Measurements from ENCODE around the gene LDLRAD4.

Gene LDLRAD4

GRCh38 chr18:13295894-13296293, 77.3 kb downstream of the LDLRAD4 start:
- H3K9me3 ChIP-seq (ENCODE audit: insufficient read depth, low read length): no peaks in the 10 kb centered on the region
- H3K36me3 ChIP-seq (ENCODE audit: low read length): no peaks in the 10 kb centered on the region
- H4K20me1 ChIP-seq (ENCODE audit: low read depth, low read length): no peaks in the 10 kb centered on the region
- H3K27me3 ChIP-seq (ENCODE audit: low read length): no peaks in the 10 kb centered on the region
- H3K79me2 ChIP-seq (ENCODE audit: insufficient read depth, low read length): no peaks in the 10 kb centered on the region
- H3K9me2 ChIP-seq (replicated peaks; ENCODE audit: insufficient read depth, low read length): no peaks in the 10 kb centered on the region
- H3K4me3 ChIP-seq (ENCODE audit: insufficient read depth, low read length, poor library complexity, severe bottlenecking): no peak overlapping the region
- TF ChIP-seq EZH2phosphoT487 (conservative IDR thresholded peaks at IDR 0.05; ENCODE audit: low read length) (no peak), CTCF (IDR thresholded peaks at IDR 0.05; ENCODE audit: insufficient read depth, low read length, poor library complexity, severe bottlenecking) (no peak)
- no peak overlapping the region for H3K4me2 ChIP-seq (ENCODE audit: low read depth, low read length, poor library complexity, severe bottlenecking)
- H3K27ac ChIP-seq (ENCODE audit: low read depth, low read length): no peak overlapping the region
- no peak overlapping the region for H3K9ac ChIP-seq (ENCODE audit: low read length)
- H3F3A ChIP-seq (ENCODE audit: insufficient read depth): no peaks in the 10 kb centered on the region
- no peak overlapping the region for H2AFZ ChIP-seq (ENCODE audit: low read depth, low read length, severe bottlenecking)

- no peaks in the 10 kb centered on the region for H3K79me2 ChIP-seq (ENCODE audit: insufficient read depth, low read length)
- H4K20me1 ChIP-seq (ENCODE audit: low read depth, low read length): no peaks in the 10 kb centered on the region
- no peaks in the 10 kb centered on the region for H3F3A ChIP-seq (ENCODE audit: insufficient read depth)
- no peak overlapping the region for H2AFZ ChIP-seq (ENCODE audit: low read depth, low read length, severe bottlenecking)
- H3K9me3 ChIP-seq (ENCODE audit: insufficient read depth, low read length): no peaks in the 10 kb centered on the region
- no peak overlapping the region for H3K4me2 ChIP-seq (ENCODE audit: low read depth, low read length, poor library complexity, severe bottlenecking)
- no peak overlapping the region for H3K4me3 ChIP-seq (ENCODE audit: insufficient read depth, low read length, poor library complexity, severe bottlenecking)
- no peak overlapping the region for H3K9ac ChIP-seq (ENCODE audit: low read length)
- no peak overlapping the region for H3K27ac ChIP-seq (ENCODE audit: low read depth, low read length)
- TF ChIP-seq EZH2phosphoT487 (conservative IDR thresholded peaks at IDR 0.05; ENCODE audit: low read length) (no peak), CTCF (IDR thresholded peaks at IDR 0.05; ENCODE audit: insufficient read depth, low read length, poor library complexity, severe bottlenecking) (no peak)
- H3K36me3 ChIP-seq (ENCODE audit: low read length): no peaks in the 10 kb centered on the region
- H3K27me3 ChIP-seq (ENCODE audit: low read length): no peaks in the 10 kb centered on the region
- H3K9me2 ChIP-seq (replicated peaks; ENCODE audit: insufficient read depth, low read length): no peaks in the 10 kb centered on the region
Measured at GRCh38 chr18:13296867-13297574, 78.5 kb downstream of the LDLRAD4 start.

GRCh38 chr18:13298262-13298661, 79.7 kb downstream of the LDLRAD4 start:
- H2AFZ ChIP-seq (ENCODE audit: low read depth, low read length, severe bottlenecking): no peak overlapping the region
- TF ChIP-seq EZH2phosphoT487 (conservative IDR thresholded peaks at IDR 0.05; ENCODE audit: low read length): no peak
- TF ChIP-seq CTCF (IDR thresholded peaks at IDR 0.05; ENCODE audit: insufficient read depth, low read length, poor library complexity, severe bottlenecking): no peak
- no peaks in the 10 kb centered on the region for H3K79me2 ChIP-seq (ENCODE audit: insufficient read depth, low read length)
- no peak overlapping the region for H3K4me3 ChIP-seq (ENCODE audit: insufficient read depth, low read length, poor library complexity, severe bottlenecking)
- no peaks in the 10 kb centered on the region for H3F3A ChIP-seq (ENCODE audit: insufficient read depth)
- no peaks in the 10 kb centered on the region for H3K27me3 ChIP-seq (ENCODE audit: low read length)
- H3K9ac ChIP-seq (ENCODE audit: low read length): no peak overlapping the region
- no peak overlapping the region for H3K27ac ChIP-seq (ENCODE audit: low read depth, low read length)
- no peaks in the 10 kb centered on the region for H3K9me2 ChIP-seq (replicated peaks; ENCODE audit: insufficient read depth, low read length)
- no peaks in the 10 kb centered on the region for H3K36me3 ChIP-seq (ENCODE audit: low read length)
- H3K4me2 ChIP-seq (ENCODE audit: low read depth, low read length, poor library complexity, severe bottlenecking): no peak overlapping the region
- H3K9me3 ChIP-seq (ENCODE audit: insufficient read depth, low read length): no peaks in the 10 kb centered on the region
- H4K20me1 ChIP-seq (ENCODE audit: low read depth, low read length): no peaks in the 10 kb centered on the region

All from SU-DHL-6 (cell line).